ENCODE data around the gene ANKS1B. TPM values are rescaled to one million over a fixed set of nuclear protein-coding genes. Genes with fewer than 3 reads are reported as not detected.

Gene ANKS1B
- total RNA-seq, 1 donor from 2014 or later = 11.3 TPM

- DNase-seq = no peak
- Mint-ChIP-seq H3K9me3 (ENCODE audit: unreplicated experiment) (no peaks in the 10 kb centered on the region), H3K27me3 (ENCODE audit: unreplicated experiment) (no peaks in the 10 kb centered on the region), H3K4me1 (ENCODE audit: low read depth, unreplicated experiment) (no peaks in the 10 kb centered on the region), H3K4me3 (ENCODE audit: unreplicated experiment) (no peak overlapping the region), H3K27ac (ENCODE audit: unreplicated experiment) (no peak overlapping the region), H3K36me3 (ENCODE audit: unreplicated experiment) (no peaks in the 10 kb centered on the region)
- TF ChIP-seq CTCF (IDR thresholded peaks at IDR 0.05; ENCODE audit: partially characterized antibody, unreplicated experiment) = no peak
Observed at GRCh38 chr12:99769396-99769980, 215.2 kb downstream of the ANKS1B start.

- Mint-ChIP-seq H3K9me3 (ENCODE audit: unreplicated experiment) (no peaks in the 10 kb centered on the region), H3K4me3 (ENCODE audit: unreplicated experiment) (no peak overlapping the region), H3K27ac (ENCODE audit: unreplicated experiment) (no peak overlapping the region), H3K27me3 (ENCODE audit: unreplicated experiment) (no peaks in the 10 kb centered on the region), H3K4me1 (ENCODE audit: low read depth, unreplicated experiment) (no peaks in the 10 kb centered on the region), H3K36me3 (ENCODE audit: unreplicated experiment) (no peaks in the 10 kb centered on the region)
- DNase-seq = no peak
- TF ChIP-seq CTCF (IDR thresholded peaks at IDR 0.05; ENCODE audit: partially characterized antibody, unreplicated experiment) = no peak
Observed at GRCh38 chr12:99768758-99769157, 216.0 kb downstream of the ANKS1B start.

GRCh38 chr12:99767809-99768208, 216.9 kb downstream of the ANKS1B start:
- Mint-ChIP-seq H3K4me3 (ENCODE audit: unreplicated experiment) (no peak overlapping the region), H3K27me3 (ENCODE audit: unreplicated experiment) (no peaks in the 10 kb centered on the region), H3K9me3 (ENCODE audit: unreplicated experiment) (no peaks in the 10 kb centered on the region), H3K27ac (ENCODE audit: unreplicated experiment) (no peak overlapping the region), H3K4me1 (ENCODE audit: low read depth, unreplicated experiment) (no peaks in the 10 kb centered on the region), H3K36me3 (ENCODE audit: unreplicated experiment) (no peaks in the 10 kb centered on the region)
- peak; percentile 41 for TF ChIP-seq CTCF (IDR thresholded peaks at IDR 0.05; ENCODE audit: partially characterized antibody, unreplicated experiment)
- DNase-seq = no peak

- TF ChIP-seq CTCF (IDR thresholded peaks at IDR 0.05; ENCODE audit: partially characterized antibody, unreplicated experiment) = no peak
- Mint-ChIP-seq H3K9me3 (ENCODE audit: unreplicated experiment) (no peaks in the 10 kb centered on the region), H3K27me3 (ENCODE audit: unreplicated experiment) (no peaks in the 10 kb centered on the region), H3K4me3 (ENCODE audit: unreplicated experiment) (no peak overlapping the region), H3K4me1 (ENCODE audit: low read depth, unreplicated experiment) (no peaks in the 10 kb centered on the region), H3K36me3 (ENCODE audit: unreplicated experiment) (no peaks in the 10 kb centered on the region), H3K27ac (ENCODE audit: unreplicated experiment) (no peak overlapping the region)
- DNase-seq = no peak
Observed at GRCh38 chr12:99766408-99766807, 218.3 kb downstream of the ANKS1B start.

- H3K27ac Mint-ChIP-seq (ENCODE audit: unreplicated experiment) = no peak overlapping the region
- TF ChIP-seq CTCF (IDR thresholded peaks at IDR 0.05; ENCODE audit: partially characterized antibody, unreplicated experiment) = no peak
- no peaks in the 10 kb centered on the region for H3K4me1 Mint-ChIP-seq (ENCODE audit: low read depth, unreplicated experiment)
- no peaks in the 10 kb centered on the region for H3K36me3 Mint-ChIP-seq (ENCODE audit: unreplicated experiment)
- DNase-seq = no peak
- no peaks in the 10 kb centered on the region for H3K9me3 Mint-ChIP-seq (ENCODE audit: unreplicated experiment)
- H3K27me3 Mint-ChIP-seq (ENCODE audit: unreplicated experiment) = no peaks in the 10 kb centered on the region
- no peak overlapping the region for H3K4me3 Mint-ChIP-seq (ENCODE audit: unreplicated experiment)
Observed at GRCh38 chr12:99765469-99766114, 219.1 kb downstream of the ANKS1B start.

Data from glutamatergic neuron (in vitro differentiated cells).